Vagina (tissue), 2 donors: ENCODE results near the gene LBX2. TPM values are rescaled to one million over a fixed set of nuclear protein-coding genes. Genes with fewer than 3 reads are reported as not detected.
A peak's percentile ranks its signal among the peaks of the same experiment; 100 is the strongest.

ENCODE experiments used
- DNase-seq, 2 donors: peaks; one replicate each; pipeline ENCODE4 v3.0.0-alpha.2; 2017; ENCODE audit errors: extremely low spot score in 2 of 2
- H3K27ac ChIP-seq: fragments of 200-600 bp; sonication (generic); one replicate; pipeline ENCODE4 v1.5.1; 2019
- H3K27me3 ChIP-seq: fragments of 200-600 bp; sonication (generic); one replicate; pipeline ENCODE4 v1.5.1; 2019
- H3K36me3 ChIP-seq, 2 donors: fragments of 200-600 bp; sonication (generic); one replicate each; pipeline ENCODE4 v1.5.1; 2017 to 2019
- H3K4me1 ChIP-seq: fragments of 200-600 bp; sonication (generic); one replicate; pipeline ENCODE4 v1.5.1; 2019
- H3K4me3 ChIP-seq, 2 donors: fragments of 200-600 bp; sonication (generic); 1 replicate in 1 of 2; 2 replicates in 1 of 2; pipeline ENCODE4 v1.5.1; 2016 to 2019
- H3K9me3 ChIP-seq: fragments of 200-600 bp; sonication (generic); one replicate; pipeline ENCODE4 v1.5.1; 2019
- POLR2A ChIP-seq, 2 donors: fragments of 450-650 bp; IDR thresholded peaks; one replicate each; pipeline ENCODE4 v1.6.1; 2017; ENCODE audit warnings: antibody characterized with exemption in 2 of 2, mild to moderate bottlenecking in 2 of 2, moderate library complexity in 2 of 2
- POLR2AphosphoS5 ChIP-seq, 2 donors: sonication (generic); formaldehyde crosslinking; IDR thresholded peaks; one replicate each; pipeline ENCODE4 v1.9.0; 2017; ENCODE audit warnings: antibody characterized with exemption in 2 of 2, mild to moderate bottlenecking in 2 of 2, low read depth in 1 of 2; ENCODE audit not compliant: insufficient read depth in 1 of 2
- intact Hi-C: fragments of 100-400 bp; cut with DNase I; formaldehyde crosslinking; loops from one replicate; pipeline ENCODE4 v1.15.1; 2023
- total RNA-seq: library from RNA; depleted of rRNA; stranded (reverse); fragments of >200 nt; gene quantifications from one replicate; pipeline ENCODE4 v1.2.3, GENCODE V29; 2016
- TF ChIP-seq, protein P1 (sequence below), 3 experiments: fragments of 450-650 bp in 2 of 3; fragments of 200-600 bp in 1 of 3; sonication (generic) in 1 of 3; IDR thresholded peaks; one replicate each; pipeline ENCODE4 v1.5.1; 2017 to 2019; ENCODE audit warnings: antibody characterized with exemption in 3 of 3, mild to moderate bottlenecking in 2 of 3, moderate library complexity in 2 of 3

LBX2 gene
- total RNA-seq, 1 donor from 2014 or later, result not detected

GRCh38 chr2:74496997-74497776, 2.2 kb downstream of the LBX2 start:
- Histone ChIP-seq H3K36me3 (peaks cover 0 to 21% of the 10 kb centered on the region in 2 donors), H3K27ac (no peak overlapping the region), H3K9me3 (no peaks in the 10 kb centered on the region), H3K4me3 (peak overlapping the region in 1 of 2 donors; percentile 40), H3K27me3 (peaks cover 10% of the 10 kb centered on the region), H3K4me1 (peaks cover 28% of the 10 kb centered on the region)
- TF ChIP-seq, protein P1, sequence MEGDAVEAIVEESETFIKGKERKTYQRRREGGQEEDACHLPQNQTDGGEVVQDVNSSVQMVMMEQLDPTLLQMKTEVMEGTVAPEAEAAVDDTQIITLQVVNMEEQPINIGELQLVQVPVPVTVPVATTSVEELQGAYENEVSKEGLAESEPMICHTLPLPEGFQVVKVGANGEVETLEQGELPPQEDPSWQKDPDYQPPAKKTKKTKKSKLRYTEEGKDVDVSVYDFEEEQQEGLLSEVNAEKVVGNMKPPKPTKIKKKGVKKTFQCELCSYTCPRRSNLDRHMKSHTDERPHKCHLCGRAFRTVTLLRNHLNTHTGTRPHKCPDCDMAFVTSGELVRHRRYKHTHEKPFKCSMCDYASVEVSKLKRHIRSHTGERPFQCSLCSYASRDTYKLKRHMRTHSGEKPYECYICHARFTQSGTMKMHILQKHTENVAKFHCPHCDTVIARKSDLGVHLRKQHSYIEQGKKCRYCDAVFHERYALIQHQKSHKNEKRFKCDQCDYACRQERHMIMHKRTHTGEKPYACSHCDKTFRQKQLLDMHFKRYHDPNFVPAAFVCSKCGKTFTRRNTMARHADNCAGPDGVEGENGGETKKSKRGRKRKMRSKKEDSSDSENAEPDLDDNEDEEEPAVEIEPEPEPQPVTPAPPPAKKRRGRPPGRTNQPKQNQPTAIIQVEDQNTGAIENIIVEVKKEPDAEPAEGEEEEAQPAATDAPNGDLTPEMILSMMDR (IDR thresholded peaks at IDR 0.05), result no peak
- TF ChIP-seq POLR2A (IDR thresholded peaks at IDR 0.05) (no peak), POLR2AphosphoS5 (IDR thresholded peaks at IDR 0.05; ENCODE audit: insufficient read depth in 1 of 2, low read depth in 1 of 2) (no peak)
- intact Hi-C loops, result no loop called here
- DNase-seq, result no peak

DNA sequence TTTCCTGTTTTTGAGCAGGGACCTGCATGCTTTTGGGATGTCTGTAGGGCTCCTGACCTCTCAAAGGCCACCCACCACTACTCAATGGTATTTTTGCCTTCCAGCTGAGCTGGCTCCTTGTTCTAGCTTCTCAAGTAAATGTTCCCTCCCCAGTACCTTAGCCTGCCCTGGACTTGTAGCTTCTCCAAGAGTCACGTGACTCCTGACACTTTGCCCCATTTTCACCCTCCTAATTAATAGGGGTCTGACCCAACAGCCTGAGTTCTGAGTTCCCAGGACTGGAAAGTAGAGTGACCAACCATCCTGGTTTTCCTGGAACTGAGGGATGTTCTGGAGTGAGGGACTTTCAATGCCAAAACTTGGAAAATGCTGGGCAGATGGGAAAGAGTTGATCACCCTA, 4.0 kb downstream of the LBX2 start:
- H3K27ac ChIP-seq, result no peak overlapping the region
- TF ChIP-seq POLR2AphosphoS5 (IDR thresholded peaks at IDR 0.05; ENCODE audit: insufficient read depth in 1 of 2, low read depth in 1 of 2) (no peak), POLR2A (IDR thresholded peaks at IDR 0.05) (no peak)
- TF ChIP-seq, protein P1 (IDR thresholded peaks at IDR 0.05), result no peak
- peaks cover 10% of the 10 kb centered on the region for H3K27me3 ChIP-seq
- intact Hi-C loops, result no loop called here
- no peak for DNase-seq
- peaks cover 0 to 39% of the 10 kb centered on the region in 2 donors for H3K36me3 ChIP-seq
- H3K4me3 ChIP-seq, result no peak overlapping the region
- no peaks in the 10 kb centered on the region for H3K9me3 ChIP-seq
- peaks cover 26% of the 10 kb centered on the region for H3K4me1 ChIP-seq

DNA sequence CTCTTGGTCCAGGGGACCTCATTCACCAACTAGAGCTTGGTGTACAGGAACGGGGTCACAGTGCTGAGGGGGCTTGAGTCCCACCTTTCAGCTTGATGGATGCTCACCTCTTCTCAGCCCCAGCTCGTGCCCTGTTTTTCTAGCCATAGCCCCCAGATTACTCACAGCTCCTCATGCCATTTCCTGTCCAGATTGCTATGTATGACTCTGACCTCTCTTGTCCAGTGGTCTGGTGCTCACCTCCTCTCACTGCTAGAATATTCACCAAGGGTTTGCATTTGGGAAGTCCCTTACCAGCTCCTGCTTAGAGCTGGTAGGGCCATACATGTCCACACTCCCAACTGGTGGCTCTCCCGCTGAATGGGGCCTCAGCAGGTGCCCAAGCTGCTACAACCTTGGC, 5.9 kb downstream of the LBX2 start:
- TF ChIP-seq, protein P1 (IDR thresholded peaks at IDR 0.05), result no peak
- TF ChIP-seq POLR2AphosphoS5 (IDR thresholded peaks at IDR 0.05; ENCODE audit: insufficient read depth in 1 of 2, low read depth in 1 of 2), result no peak
- no peak for TF ChIP-seq POLR2A (IDR thresholded peaks at IDR 0.05)
- Histone ChIP-seq H3K27me3 (peaks cover 4% of the 10 kb centered on the region), H3K9me3 (no peaks in the 10 kb centered on the region), H3K4me1 (peaks cover 13% of the 10 kb centered on the region), H3K27ac (no peak overlapping the region), H3K4me3 (no peak overlapping the region), H3K36me3 (peaks cover 0 to 44% of the 10 kb centered on the region in 2 donors)
- DNase-seq, result no peak
- intact Hi-C loops, result no loop called here

- intact Hi-C loops, result no loop called here
- DNase-seq, result no peak
- Histone ChIP-seq H3K4me1 (no peaks in the 10 kb centered on the region), H3K4me3 (no peak overlapping the region), H3K27ac (no peak overlapping the region), H3K9me3 (no peaks in the 10 kb centered on the region), H3K27me3 (peaks cover under 1% of the 10 kb centered on the region), H3K36me3 (peaks cover 0 to 44% of the 10 kb centered on the region in 2 donors)
- no peak for TF ChIP-seq POLR2AphosphoS5 (IDR thresholded peaks at IDR 0.05; ENCODE audit: insufficient read depth in 1 of 2, low read depth in 1 of 2)
- no peak for TF ChIP-seq POLR2A (IDR thresholded peaks at IDR 0.05)
These were observed 7.5 kb downstream of the LBX2 start for GRCh38 chr2:74491648-74492544.

GRCh38 chr2:74489906-74490305, 9.5 kb downstream of the LBX2 start:
- DNase-seq, result no peak
- H3K27ac ChIP-seq, result no peak overlapping the region
- no peak overlapping the region for H3K4me3 ChIP-seq
- H3K27me3 ChIP-seq, result no peaks in the 10 kb centered on the region
- no peaks in the 10 kb centered on the region for H3K4me1 ChIP-seq
- intact Hi-C loops, result loop anchor here (10.0 kb wide), 1 partner anchor 755 kb away; the partner anchor contains the start of gene TPRKB
- no peaks in the 10 kb centered on the region for H3K9me3 ChIP-seq
- TF ChIP-seq POLR2A (IDR thresholded peaks at IDR 0.05), result no peak
- TF ChIP-seq POLR2AphosphoS5 (IDR thresholded peaks at IDR 0.05; ENCODE audit: insufficient read depth in 1 of 2, low read depth in 1 of 2), result no peak
- TF ChIP-seq, protein P1 (IDR thresholded peaks at IDR 0.05), result no peak
- peaks cover 0 to 44% of the 10 kb centered on the region in 2 donors for H3K36me3 ChIP-seq
